Measurements from ENCODE around the gene DUSP28. TPM values are rescaled to one million over a fixed set of nuclear protein-coding genes. Genes with fewer than 3 reads are reported as not detected.

The DUSP28 gene
- total RNA-seq, 1 experiment from 2014 or later, result 2.3 TPM

DNA sequence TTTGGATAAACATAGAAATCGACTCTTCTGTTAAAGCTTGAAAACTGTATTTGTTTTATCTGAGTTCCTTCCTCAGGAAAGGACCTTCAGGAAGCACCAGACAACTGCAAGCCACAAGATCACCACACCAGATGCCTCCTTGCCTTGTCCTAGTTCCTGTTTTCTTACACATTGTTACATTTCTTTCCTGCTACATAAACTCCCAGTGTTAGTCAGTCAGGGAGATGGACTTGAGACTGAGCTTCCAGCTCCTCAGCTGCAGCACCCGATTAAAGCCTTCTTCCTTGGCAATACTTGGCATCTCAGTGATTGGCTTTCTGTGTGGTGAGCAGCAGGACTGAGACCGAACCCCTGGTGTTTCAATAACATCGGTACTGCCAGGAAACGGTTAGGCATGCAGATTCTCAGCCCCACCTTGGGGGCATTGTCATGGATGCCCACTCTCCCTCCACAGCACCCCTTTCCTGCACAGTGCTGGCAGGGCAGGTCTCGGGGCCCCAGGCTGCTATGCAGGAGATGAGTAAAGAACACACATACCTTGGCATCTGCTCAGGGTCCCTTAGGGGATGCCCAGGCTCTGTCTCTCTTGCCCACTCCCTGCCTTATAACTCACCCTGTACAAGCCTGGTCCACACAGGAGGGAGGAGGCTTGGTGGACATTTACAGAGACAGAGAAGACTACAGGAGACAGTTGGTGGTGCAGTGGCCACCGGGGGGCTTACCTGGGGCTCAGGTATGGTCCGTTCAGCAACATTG is 35.0 kb upstream of the DUSP28 start:
- CTCF ChIA-PET, result interaction anchor here (1.6 kb wide), 1 partner anchor 11 kb away, joined by 7 read pairs; no protein-coding TSS in a partner anchor
- no peak for DNase-seq (ENCODE audit: low spot score)
- Mint-ChIP-seq H3K36me3 (peaks cover 68% of the 10 kb centered on the region), H3K9me3 (peaks cover 71% of the 10 kb centered on the region), H3K4me3 (no peak overlapping the region), H3K27ac (no peak overlapping the region), H3K27me3 (ENCODE audit: low read depth) (peaks cover 16% of the 10 kb centered on the region), H3K4me1 (peaks cover 4% of the 10 kb centered on the region; the same call in 1 of the 2 replicates)
- TF ChIP-seq CREB1 (CRISPR knock-in tag; IDR thresholded peaks at IDR 0.05) (no peak), TP53 (CRISPR knock-in tag; IDR thresholded peaks at IDR 0.05) (no peak), ZNF317 (CRISPR knock-in tag; IDR thresholded peaks at IDR 0.05; ENCODE audit: borderline replicate concordance, low read depth) (no peak), RELA (CRISPR knock-in tag; IDR thresholded peaks at IDR 0.05; ENCODE audit: borderline replicate concordance) (no peak)
- TF ChIP-seq, protein P1, sequence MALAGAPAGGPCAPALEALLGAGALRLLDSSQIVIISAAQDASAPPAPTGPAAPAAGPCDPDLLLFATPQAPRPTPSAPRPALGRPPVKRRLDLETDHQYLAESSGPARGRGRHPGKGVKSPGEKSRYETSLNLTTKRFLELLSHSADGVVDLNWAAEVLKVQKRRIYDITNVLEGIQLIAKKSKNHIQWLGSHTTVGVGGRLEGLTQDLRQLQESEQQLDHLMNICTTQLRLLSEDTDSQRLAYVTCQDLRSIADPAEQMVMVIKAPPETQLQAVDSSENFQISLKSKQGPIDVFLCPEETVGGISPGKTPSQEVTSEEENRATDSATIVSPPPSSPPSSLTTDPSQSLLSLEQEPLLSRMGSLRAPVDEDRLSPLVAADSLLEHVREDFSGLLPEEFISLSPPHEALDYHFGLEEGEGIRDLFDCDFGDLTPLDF (CRISPR knock-in tag; IDR thresholded peaks at IDR 0.05), result no peak
- ATAC-seq, result no peak
- POLR2A ChIA-PET, result no interaction called here

GRCh38 chr2:240525802-240526201 is 34.4 kb upstream of the DUSP28 start:
- H3K36me3 Mint-ChIP-seq, result peaks cover 68% of the 10 kb centered on the region
- peaks cover 75% of the 10 kb centered on the region for H3K9me3 Mint-ChIP-seq
- no peak for TF ChIP-seq TEAD4 (CRISPR knock-in tag; IDR thresholded peaks at IDR 0.05)
- TF ChIP-seq, protein P2, sequence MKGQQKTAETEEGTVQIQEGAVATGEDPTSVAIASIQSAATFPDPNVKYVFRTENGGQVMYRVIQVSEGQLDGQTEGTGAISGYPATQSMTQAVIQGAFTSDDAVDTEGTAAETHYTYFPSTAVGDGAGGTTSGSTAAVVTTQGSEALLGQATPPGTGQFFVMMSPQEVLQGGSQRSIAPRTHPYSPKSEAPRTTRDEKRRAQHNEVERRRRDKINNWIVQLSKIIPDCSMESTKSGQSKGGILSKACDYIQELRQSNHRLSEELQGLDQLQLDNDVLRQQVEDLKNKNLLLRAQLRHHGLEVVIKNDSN (CRISPR knock-in tag; IDR thresholded peaks at IDR 0.05), result no peak
- TF ChIP-seq, protein P3, sequence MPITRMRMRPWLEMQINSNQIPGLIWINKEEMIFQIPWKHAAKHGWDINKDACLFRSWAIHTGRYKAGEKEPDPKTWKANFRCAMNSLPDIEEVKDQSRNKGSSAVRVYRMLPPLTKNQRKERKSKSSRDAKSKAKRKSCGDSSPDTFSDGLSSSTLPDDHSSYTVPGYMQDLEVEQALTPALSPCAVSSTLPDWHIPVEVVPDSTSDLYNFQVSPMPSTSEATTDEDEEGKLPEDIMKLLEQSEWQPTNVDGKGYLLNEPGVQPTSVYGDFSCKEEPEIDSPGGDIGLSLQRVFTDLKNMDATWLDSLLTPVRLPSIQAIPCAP (CRISPR knock-in tag; IDR thresholded peaks at IDR 0.05), result no peak
- TF ChIP-seq, protein P4, sequence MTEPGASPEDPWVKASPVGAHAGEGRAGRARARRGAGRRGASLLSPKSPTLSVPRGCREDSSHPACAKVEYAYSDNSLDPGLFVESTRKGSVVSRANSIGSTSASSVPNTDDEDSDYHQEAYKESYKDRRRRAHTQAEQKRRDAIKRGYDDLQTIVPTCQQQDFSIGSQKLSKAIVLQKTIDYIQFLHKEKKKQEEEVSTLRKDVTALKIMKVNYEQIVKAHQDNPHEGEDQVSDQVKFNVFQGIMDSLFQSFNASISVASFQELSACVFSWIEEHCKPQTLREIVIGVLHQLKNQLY (CRISPR knock-in tag; IDR thresholded peaks at IDR 0.05), result no peak
- TF ChIP-seq, protein P5, sequence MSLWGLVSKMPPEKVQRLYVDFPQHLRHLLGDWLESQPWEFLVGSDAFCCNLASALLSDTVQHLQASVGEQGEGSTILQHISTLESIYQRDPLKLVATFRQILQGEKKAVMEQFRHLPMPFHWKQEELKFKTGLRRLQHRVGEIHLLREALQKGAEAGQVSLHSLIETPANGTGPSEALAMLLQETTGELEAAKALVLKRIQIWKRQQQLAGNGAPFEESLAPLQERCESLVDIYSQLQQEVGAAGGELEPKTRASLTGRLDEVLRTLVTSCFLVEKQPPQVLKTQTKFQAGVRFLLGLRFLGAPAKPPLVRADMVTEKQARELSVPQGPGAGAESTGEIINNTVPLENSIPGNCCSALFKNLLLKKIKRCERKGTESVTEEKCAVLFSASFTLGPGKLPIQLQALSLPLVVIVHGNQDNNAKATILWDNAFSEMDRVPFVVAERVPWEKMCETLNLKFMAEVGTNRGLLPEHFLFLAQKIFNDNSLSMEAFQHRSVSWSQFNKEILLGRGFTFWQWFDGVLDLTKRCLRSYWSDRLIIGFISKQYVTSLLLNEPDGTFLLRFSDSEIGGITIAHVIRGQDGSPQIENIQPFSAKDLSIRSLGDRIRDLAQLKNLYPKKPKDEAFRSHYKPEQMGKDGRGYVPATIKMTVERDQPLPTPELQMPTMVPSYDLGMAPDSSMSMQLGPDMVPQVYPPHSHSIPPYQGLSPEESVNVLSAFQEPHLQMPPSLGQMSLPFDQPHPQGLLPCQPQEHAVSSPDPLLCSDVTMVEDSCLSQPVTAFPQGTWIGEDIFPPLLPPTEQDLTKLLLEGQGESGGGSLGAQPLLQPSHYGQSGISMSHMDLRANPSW (CRISPR knock-in tag; conservative IDR thresholded peaks at IDR 0.05; ENCODE audit: low read depth), result no peak
- no peak for TF ChIP-seq ZNF396 (CRISPR knock-in tag; IDR thresholded peaks at IDR 0.05; ENCODE audit: borderline replicate concordance)
- TF ChIP-seq, protein P6, sequence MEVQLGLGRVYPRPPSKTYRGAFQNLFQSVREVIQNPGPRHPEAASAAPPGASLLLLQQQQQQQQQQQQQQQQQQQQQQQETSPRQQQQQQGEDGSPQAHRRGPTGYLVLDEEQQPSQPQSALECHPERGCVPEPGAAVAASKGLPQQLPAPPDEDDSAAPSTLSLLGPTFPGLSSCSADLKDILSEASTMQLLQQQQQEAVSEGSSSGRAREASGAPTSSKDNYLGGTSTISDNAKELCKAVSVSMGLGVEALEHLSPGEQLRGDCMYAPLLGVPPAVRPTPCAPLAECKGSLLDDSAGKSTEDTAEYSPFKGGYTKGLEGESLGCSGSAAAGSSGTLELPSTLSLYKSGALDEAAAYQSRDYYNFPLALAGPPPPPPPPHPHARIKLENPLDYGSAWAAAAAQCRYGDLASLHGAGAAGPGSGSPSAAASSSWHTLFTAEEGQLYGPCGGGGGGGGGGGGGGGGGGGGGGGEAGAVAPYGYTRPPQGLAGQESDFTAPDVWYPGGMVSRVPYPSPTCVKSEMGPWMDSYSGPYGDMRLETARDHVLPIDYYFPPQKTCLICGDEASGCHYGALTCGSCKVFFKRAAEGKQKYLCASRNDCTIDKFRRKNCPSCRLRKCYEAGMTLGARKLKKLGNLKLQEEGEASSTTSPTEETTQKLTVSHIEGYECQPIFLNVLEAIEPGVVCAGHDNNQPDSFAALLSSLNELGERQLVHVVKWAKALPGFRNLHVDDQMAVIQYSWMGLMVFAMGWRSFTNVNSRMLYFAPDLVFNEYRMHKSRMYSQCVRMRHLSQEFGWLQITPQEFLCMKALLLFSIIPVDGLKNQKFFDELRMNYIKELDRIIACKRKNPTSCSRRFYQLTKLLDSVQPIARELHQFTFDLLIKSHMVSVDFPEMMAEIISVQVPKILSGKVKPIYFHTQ (CRISPR knock-in tag; IDR thresholded peaks at IDR 0.05), result no peak
- TF ChIP-seq ETV6 (CRISPR knock-in tag; IDR thresholded peaks at IDR 0.05), result no peak
- TF ChIP-seq, protein P7, sequence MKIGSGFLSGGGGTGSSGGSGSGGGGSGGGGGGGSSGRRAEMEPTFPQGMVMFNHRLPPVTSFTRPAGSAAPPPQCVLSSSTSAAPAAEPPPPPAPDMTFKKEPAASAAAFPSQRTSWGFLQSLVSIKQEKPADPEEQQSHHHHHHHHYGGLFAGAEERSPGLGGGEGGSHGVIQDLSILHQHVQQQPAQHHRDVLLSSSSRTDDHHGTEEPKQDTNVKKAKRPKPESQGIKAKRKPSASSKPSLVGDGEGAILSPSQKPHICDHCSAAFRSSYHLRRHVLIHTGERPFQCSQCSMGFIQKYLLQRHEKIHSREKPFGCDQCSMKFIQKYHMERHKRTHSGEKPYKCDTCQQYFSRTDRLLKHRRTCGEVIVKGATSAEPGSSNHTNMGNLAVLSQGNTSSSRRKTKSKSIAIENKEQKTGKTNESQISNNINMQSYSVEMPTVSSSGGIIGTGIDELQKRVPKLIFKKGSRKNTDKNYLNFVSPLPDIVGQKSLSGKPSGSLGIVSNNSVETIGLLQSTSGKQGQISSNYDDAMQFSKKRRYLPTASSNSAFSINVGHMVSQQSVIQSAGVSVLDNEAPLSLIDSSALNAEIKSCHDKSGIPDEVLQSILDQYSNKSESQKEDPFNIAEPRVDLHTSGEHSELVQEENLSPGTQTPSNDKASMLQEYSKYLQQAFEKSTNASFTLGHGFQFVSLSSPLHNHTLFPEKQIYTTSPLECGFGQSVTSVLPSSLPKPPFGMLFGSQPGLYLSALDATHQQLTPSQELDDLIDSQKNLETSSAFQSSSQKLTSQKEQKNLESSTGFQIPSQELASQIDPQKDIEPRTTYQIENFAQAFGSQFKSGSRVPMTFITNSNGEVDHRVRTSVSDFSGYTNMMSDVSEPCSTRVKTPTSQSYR (CRISPR knock-in tag; IDR thresholded peaks at IDR 0.05), result no peak
- TF ChIP-seq ZNF317 (CRISPR knock-in tag; IDR thresholded peaks at IDR 0.05; ENCODE audit: borderline replicate concordance, low read depth), result no peak
- TF ChIP-seq, protein P8, sequence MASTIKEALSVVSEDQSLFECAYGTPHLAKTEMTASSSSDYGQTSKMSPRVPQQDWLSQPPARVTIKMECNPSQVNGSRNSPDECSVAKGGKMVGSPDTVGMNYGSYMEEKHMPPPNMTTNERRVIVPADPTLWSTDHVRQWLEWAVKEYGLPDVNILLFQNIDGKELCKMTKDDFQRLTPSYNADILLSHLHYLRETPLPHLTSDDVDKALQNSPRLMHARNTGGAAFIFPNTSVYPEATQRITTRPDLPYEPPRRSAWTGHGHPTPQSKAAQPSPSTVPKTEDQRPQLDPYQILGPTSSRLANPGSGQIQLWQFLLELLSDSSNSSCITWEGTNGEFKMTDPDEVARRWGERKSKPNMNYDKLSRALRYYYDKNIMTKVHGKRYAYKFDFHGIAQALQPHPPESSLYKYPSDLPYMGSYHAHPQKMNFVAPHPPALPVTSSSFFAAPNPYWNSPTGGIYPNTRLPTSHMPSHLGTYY (CRISPR knock-in tag; IDR thresholded peaks at IDR 0.05), result no peak
- no peak for TF ChIP-seq RELA (CRISPR knock-in tag; IDR thresholded peaks at IDR 0.05; ENCODE audit: borderline replicate concordance)
- TF ChIP-seq MAX (CRISPR knock-in tag; IDR thresholded peaks at IDR 0.05), result no peak
- no peak for TF ChIP-seq GTF2I (CRISPR knock-in tag; conservative IDR thresholded peaks at IDR 0.05)

More at GRCh38 chr2:240525802-240526201, 34.4 kb upstream of the DUSP28 start:
- ChIA-PET CTCF (no interaction called here), POLR2A (no interaction called here)
- Mint-ChIP-seq H3K4me1 (no peaks in the 10 kb centered on the region), H3K4me3 (no peak overlapping the region), H3K27ac (no peak overlapping the region), H3K27me3 (ENCODE audit: low read depth) (peaks cover 9% of the 10 kb centered on the region)
- ATAC-seq, result no peak
- no peak for DNase-seq (ENCODE audit: low spot score)

Data from WTC11 (cell line).